Spinal cord (tissue), 10 donors: Measurements from ENCODE around the gene VPS37B. TPM values are rescaled to one million over a fixed set of nuclear protein-coding genes. Genes with fewer than 3 reads are reported as not detected.

Experiments used
- DNase-seq, 6 donors: peaks; one replicate each; pipeline versions ENCODE4 v3.0.0 to v3.0.0-alpha.2; 2013 to 2015; ENCODE audit warnings: low spot score in 6 of 6, low read depth in 4 of 6
- H3K27ac ChIP-seq: one replicate; pipeline ENCODE4 v1.5.1; 2013; ENCODE audit warnings: low read depth, low read length, control low read depth
- H3K27me3 ChIP-seq: one replicate; pipeline ENCODE4 v1.6.1; 2013; ENCODE audit warnings: low read length; ENCODE audit not compliant: control insufficient read depth, insufficient read depth
- H3K36me3 ChIP-seq: one replicate; pipeline ENCODE4 v1.6.1; 2013; ENCODE audit warnings: low read length; ENCODE audit not compliant: control insufficient read depth, insufficient read depth
- H3K4me1 ChIP-seq: one replicate; pipeline ENCODE4 v1.6.1; 2013; ENCODE audit warnings: low read length; ENCODE audit not compliant: control insufficient read depth, insufficient read depth
- H3K4me3 ChIP-seq: one replicate; pipeline ENCODE4 v1.5.1; 2013; ENCODE audit warnings: low read depth, low read length, control low read depth
- H3K9me3 ChIP-seq: one replicate; pipeline ENCODE4 v1.6.1; 2013; ENCODE audit warnings: low read length; ENCODE audit not compliant: control insufficient read depth, insufficient read depth
- WGBS: methylation state at CpG from one replicate; pipeline ENCODE4 v1.1.5; 2013; ENCODE audit warnings: missing lambda C conversion rate; ENCODE audit not compliant: insufficient coverage; 5-methylcytosine and 5-hydroxymethylcytosine counted together
- polyA plus RNA-seq, 2 donors: library from polyadenylated mRNA; unstranded; fragments of 120-200 nt; gene quantifications; one replicate each; pipeline ENCODE4 v1.2.1, GENCODE V29; 2013; ENCODE audit not compliant: insufficient read length in 2 of 2
- total RNA-seq, 2 donors: library from RNA; depleted of rRNA in 1 of 2; stranded (reverse); fragments of 120-200 nt in 1 of 2; fragments of >200 nt in 1 of 2; gene quantifications; one replicate each; pipeline versions ENCODE4 v1.2.3 to v1.2.4, GENCODE V29; 2013 to 2014
- donor health status: healthy.

VPS37B gene
- total and polyA plus RNA-seq, 4 donors, result 13.7 to 43.2 (median 32.0) TPM

GRCh38 chr12:122869207-122869973 is 26.5 kb downstream of the VPS37B start:
- DNase-seq, result no peak
- Histone ChIP-seq H3K4me3 (no peak overlapping the region), H3K4me1 (peaks cover 57% of the 10 kb centered on the region), H3K27ac (no peak overlapping the region), H3K36me3 (peaks cover 59% of the 10 kb centered on the region), H3K27me3 (no peaks in the 10 kb centered on the region), H3K9me3 (no peaks in the 10 kb centered on the region)
- WGBS, result 98% methylated on average over 5 of the region's 8 CpGs

- Histone ChIP-seq H3K4me3 (no peak overlapping the region), H3K27me3 (no peaks in the 10 kb centered on the region), H3K4me1 (peaks cover 49% of the 10 kb centered on the region), H3K9me3 (no peaks in the 10 kb centered on the region), H3K27ac (no peak overlapping the region), H3K36me3 (peaks cover 63% of the 10 kb centered on the region)
- 95% methylated on average over 11 of the region's 13 CpGs for WGBS
- no peak for DNase-seq
Measured at GRCh38 chr12:122868471-122869177, 27.3 kb downstream of the VPS37B start.

GRCh38 chr12:122867691-122868461 is 28.0 kb downstream of the VPS37B start:
- peaks cover 48% of the 10 kb centered on the region for H3K4me1 ChIP-seq
- no peaks in the 10 kb centered on the region for H3K27me3 ChIP-seq
- no peaks in the 10 kb centered on the region for H3K9me3 ChIP-seq
- H3K36me3 ChIP-seq, result peaks cover 70% of the 10 kb centered on the region
- WGBS, result 91% methylated on average over 33 of the region's 33 CpGs
- no peak for DNase-seq
- H3K4me3 ChIP-seq, result no peak overlapping the region
- no peak overlapping the region for H3K27ac ChIP-seq

GRCh38 chr12:122866950-122867607 is 28.8 kb downstream of the VPS37B start:
- Histone ChIP-seq H3K9me3 (no peaks in the 10 kb centered on the region), H3K27ac (no peak overlapping the region), H3K27me3 (no peaks in the 10 kb centered on the region), H3K4me3 (no peak overlapping the region), H3K4me1 (peaks cover 47% of the 10 kb centered on the region), H3K36me3 (peaks cover 77% of the 10 kb centered on the region)
- DNase-seq, result no peak
- 88% methylated on average over 30 of the region's 36 CpGs for WGBS

DNA sequence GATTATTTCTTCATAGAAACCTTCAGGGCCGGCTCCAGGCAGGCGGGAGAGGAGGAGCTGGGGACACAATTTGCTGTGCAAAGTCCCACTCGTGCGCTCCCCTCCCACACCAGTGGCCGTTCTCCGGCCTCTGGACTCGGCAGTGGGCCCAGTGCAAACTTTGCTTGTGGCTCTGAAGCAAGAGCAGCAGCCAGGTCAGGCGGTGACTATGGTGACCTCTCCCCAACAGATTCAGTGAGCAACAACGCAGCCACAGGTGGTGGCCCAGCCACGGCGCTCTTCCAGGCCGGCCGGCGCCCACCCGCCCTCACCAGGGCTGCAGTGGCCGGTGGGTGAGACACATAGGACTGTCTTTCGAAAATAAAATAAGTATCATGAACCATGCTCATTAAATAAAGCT is 29.5 kb downstream of the VPS37B start:
- no peak for DNase-seq
- Histone ChIP-seq H3K27me3 (no peaks in the 10 kb centered on the region), H3K27ac (no peak overlapping the region), H3K4me1 (peaks cover 42% of the 10 kb centered on the region), H3K36me3 (peaks cover 84% of the 10 kb centered on the region), H3K4me3 (no peak overlapping the region), H3K9me3 (no peaks in the 10 kb centered on the region)
- 92% methylated on average over 10 of the region's 17 CpGs for WGBS

DNA sequence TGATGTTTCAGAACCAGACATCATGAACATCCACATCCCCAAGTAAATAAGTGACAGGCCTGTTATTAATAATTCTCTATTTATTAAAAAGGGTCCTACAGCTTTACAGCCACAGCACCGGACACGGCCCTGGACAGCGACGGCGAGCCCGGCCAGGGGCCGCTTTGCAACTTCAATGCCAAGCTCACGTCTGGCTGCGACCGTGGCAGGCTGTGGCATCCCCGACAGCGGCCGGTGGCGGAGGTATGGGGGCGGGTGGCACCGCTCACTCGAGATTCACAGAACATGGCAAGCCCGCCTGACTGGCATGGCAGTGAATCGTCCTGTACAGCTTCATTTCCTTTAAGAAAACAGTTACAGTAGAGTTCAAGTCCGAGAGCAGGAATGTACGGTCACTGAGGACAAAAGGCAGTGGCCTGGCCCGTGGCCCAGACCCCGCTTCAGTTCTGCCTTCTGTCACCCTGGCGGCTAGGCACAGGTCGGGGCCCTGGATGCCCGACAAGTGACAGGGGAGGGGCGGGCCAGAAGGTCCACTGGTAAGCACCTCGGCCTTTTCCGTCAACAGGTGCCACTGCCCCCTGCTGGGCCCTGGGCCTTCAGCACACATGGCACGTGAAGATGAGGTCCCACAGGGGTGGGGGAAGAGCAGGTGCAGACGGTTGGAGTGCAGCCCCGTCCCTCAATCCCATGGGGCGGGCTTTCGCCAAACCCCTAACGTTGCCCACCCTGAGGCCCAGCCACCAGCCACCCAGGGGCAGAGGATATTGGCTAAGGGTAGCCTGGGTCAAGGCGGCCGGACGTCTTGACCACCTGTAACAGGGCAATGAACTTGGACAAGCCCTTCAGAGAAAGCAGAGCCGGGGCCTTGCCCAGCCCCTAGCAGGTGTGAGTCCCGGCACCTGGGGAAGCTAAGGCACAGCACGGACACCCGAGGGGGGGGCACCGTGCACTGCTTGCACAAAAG is 30.4 kb downstream of the VPS37B start:
- H3K27ac ChIP-seq, result no peak overlapping the region
- H3K27me3 ChIP-seq, result no peaks in the 10 kb centered on the region
- no peak for DNase-seq
- H3K36me3 ChIP-seq, result peaks cover 92% of the 10 kb centered on the region
- H3K4me3 ChIP-seq, result no peak overlapping the region
- no peaks in the 10 kb centered on the region for H3K9me3 ChIP-seq
- H3K4me1 ChIP-seq, result peaks cover 39% of the 10 kb centered on the region
- WGBS, result 73% methylated on average over 38 of the region's 43 CpGs

GRCh38 chr12:122864894-122865253 is 31.1 kb downstream of the VPS37B start:
- no peak overlapping the region for H3K4me3 ChIP-seq
- no peaks in the 10 kb centered on the region for H3K9me3 ChIP-seq
- no peak for DNase-seq
- no peaks in the 10 kb centered on the region for H3K27me3 ChIP-seq
- H3K27ac ChIP-seq, result no peak overlapping the region
- peaks cover 93% of the 10 kb centered on the region for H3K36me3 ChIP-seq
- WGBS, result 95% methylated on average over 4 of the region's 5 CpGs
- H3K4me1 ChIP-seq, result peaks cover 40% of the 10 kb centered on the region

DNA sequence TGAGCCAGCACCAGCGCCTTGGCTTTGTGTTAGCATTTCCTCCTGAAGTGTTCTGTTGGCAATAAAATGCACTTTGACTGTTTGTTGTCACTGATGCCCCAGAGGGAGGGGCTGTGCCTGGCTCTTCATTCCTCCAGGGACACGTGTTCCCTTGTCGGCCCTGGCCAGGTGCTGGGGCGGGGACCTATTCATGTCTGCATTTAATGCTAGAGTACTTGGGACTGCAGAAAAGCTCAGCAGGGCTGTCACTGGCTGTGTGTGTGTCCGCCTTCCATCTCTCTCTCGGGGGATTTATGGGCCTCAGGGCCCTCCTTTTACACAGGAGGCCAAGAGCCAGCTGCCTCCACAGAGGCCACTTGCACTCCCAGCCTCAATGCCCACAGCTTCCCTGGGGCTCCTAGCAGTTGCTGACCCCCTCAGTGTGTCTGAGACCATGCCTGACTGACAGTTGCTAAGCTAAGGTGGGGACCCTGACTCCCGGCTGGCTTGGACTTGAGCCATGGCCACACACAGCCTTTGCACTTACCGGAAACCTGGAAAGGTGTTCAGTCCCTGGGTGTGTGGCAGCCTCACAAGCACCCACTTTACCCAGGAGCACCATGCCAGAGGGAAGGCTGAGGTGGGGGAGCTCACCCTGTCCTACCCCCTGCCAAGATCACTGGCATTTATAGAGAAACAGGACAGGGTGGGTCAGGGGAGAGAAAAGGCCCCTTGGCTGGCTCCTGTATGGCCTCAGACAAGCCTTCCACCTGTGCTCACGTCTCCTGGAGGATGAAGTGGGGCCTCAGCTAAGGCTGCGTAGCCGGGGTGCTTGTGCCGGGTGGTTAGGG is 32.8 kb downstream of the VPS37B start:
- H3K9me3 ChIP-seq, result no peaks in the 10 kb centered on the region
- no peak for DNase-seq
- no peak overlapping the region for H3K4me3 ChIP-seq
- no peak overlapping the region for H3K27ac ChIP-seq
- no peaks in the 10 kb centered on the region for H3K27me3 ChIP-seq
- WGBS, result 62% methylated on average over 11 of the region's 12 CpGs
- H3K4me1 ChIP-seq, result peaks cover 40% of the 10 kb centered on the region
- peaks cover 95% of the 10 kb centered on the region for H3K36me3 ChIP-seq
